OCI-LY3 (cell line): ENCODE results near the gene MYLK4.

Experiments used
- H2AFZ ChIP-seq: fragments of 200-600, 300-600 bp; shearing (Covaris generic); 2 replicates; pipeline ENCODE4 v1.6.0; 2014; ENCODE audit warnings: antibody characterized with exemption, low read depth, low read length
- H3K27ac ChIP-seq: fragments of 200-600, 300-600 bp; sonication (generic); 2 replicates; pipeline ENCODE4 v1.5.1; 2014; ENCODE audit warnings: mild to moderate bottlenecking, low read length, moderate library complexity, mixed read lengths
- H3K27me3 ChIP-seq: fragments of 200-600, 300-600 bp; sonication (generic); 2 replicates; pipeline ENCODE4 v1.6.1; 2014; ENCODE audit warnings: low read depth, low read length, mixed read lengths
- H3K36me3 ChIP-seq: fragments of 200-600, 300-600 bp; sonication (generic); replicated peaks from 2 replicates; pipeline ENCODE3; 2014; ENCODE audit warnings: low read depth, low read length, mixed read lengths
- H3K4me1 ChIP-seq: fragments of 300-600, 200-600 bp; sonication (generic); 2 replicates; pipeline ENCODE4 v1.6.1; 2014; ENCODE audit warnings: low read length, mixed read lengths
- H3K4me2 ChIP-seq: fragments of 200-600, 300-600 bp; sonication (generic); 2 replicates; pipeline ENCODE4 v1.6.1; 2014; ENCODE audit warnings: low read length, mixed read lengths
- H3K4me3 ChIP-seq: fragments of 300-600, 200-600 bp; sonication (generic); 2 replicates; pipeline ENCODE4 v1.5.1; 2014; ENCODE audit warnings: antibody characterized with exemption, mild to moderate bottlenecking, low read length, moderate library complexity
- H3K79me2 ChIP-seq: fragments of 300-600, 200-600 bp; shearing (Covaris generic); 2 replicates; pipeline ENCODE4 v1.6.1; 2014; ENCODE audit warnings: mild to moderate bottlenecking, low read length, mixed read lengths
- H3K9ac ChIP-seq: fragments of 300-600, 200-600 bp; shearing (Covaris generic); 2 replicates; pipeline ENCODE4 v1.6.0; 2014; ENCODE audit warnings: mild to moderate bottlenecking, low read length, moderate library complexity
- H3K9me3 ChIP-seq: fragments of 200-600, 300-600 bp; shearing (Covaris generic); 2 replicates; pipeline ENCODE4 v1.6.1; 2014; ENCODE audit warnings: low read length, mixed read lengths; ENCODE audit not compliant: insufficient read depth
- H4K20me1 ChIP-seq: fragments of 200-600, 300-600 bp; sonication (generic); 2 replicates; pipeline ENCODE4 v1.6.1; 2016; ENCODE audit warnings: low read length, mixed read lengths; ENCODE audit not compliant: insufficient read depth
- EZH2phosphoT487 ChIP-seq: fragments of 200-600 bp; shearing (Covaris generic); IDR thresholded peaks from 2 replicates; pipeline ENCODE4 v1.6.1; 2018; ENCODE audit warnings: antibody characterized with exemption, mixed run types, low read depth
- TF ChIP-seq, protein P1 (sequence below): fragments of 200-600, 300-600 bp; sonication (generic); IDR thresholded peaks from 2 replicates; pipeline ENCODE4 v1.5.1; 2014; ENCODE audit warnings: antibody characterized with exemption, low read length, low read depth

MYLK4 gene

DNA sequence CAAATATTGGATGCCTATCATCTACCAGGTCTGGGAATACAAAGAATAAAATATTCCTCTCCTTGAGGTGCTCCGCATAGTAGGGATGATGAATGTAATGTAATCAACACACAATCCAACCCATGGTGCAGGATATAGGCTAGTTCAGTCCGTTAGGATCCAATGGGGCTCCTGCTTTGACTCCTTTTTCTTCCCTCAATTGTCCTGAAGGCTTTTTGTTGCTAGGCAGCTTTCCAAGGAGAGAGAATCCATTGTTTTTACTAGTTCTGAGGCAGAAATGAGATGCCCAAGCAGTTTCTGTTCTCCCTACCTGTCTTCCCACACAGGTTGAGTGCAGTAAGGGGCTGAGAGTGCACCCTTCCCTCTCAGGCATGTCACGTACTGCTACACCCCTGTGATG, 26.5 kb upstream of the MYLK4 start:
- H3K4me1 ChIP-seq = no peaks in the 10 kb centered on the region

DNA sequence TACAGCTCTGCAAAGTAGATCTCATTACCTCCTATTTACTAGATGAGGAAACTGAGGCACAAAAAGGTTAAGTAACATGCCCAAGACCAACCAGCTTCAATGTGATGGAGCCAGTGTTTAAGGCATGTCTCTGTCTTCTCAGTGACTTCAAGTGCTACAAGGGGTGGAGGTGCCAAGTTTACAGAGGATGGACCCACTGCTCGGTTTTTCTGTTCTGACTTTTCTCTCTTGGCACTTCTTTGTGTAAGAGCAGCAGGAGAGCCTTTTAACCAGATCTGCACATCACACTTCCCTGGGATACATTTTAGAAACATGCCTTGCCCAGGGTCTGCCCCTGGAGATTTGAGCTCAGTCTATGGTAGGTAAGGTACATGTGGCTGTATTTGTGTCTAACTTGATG, 24.3 kb upstream of the MYLK4 start:
- Histone ChIP-seq H3K36me3 (peaks cover 22% of the 10 kb centered on the region), H4K20me1 (peaks cover 36% of the 10 kb centered on the region), H3K4me1 (no peaks in the 10 kb centered on the region)

More for the DNA sequence above, 26.5 kb upstream of the MYLK4 start:
- Histone ChIP-seq H3K9me3 (no peaks in the 10 kb centered on the region), H3K27ac (no peak overlapping the region), H3K27me3 (no peaks in the 10 kb centered on the region), H3K9ac (no peak overlapping the region), H3K4me3 (no peak overlapping the region), H3K36me3 (peaks cover 17% of the 10 kb centered on the region), H3K4me2 (no peak overlapping the region), H2AFZ (no peak overlapping the region), H4K20me1 (peaks cover 24% of the 10 kb centered on the region), H3K79me2 (peaks cover 77% of the 10 kb centered on the region)
- TF ChIP-seq, protein P1, sequence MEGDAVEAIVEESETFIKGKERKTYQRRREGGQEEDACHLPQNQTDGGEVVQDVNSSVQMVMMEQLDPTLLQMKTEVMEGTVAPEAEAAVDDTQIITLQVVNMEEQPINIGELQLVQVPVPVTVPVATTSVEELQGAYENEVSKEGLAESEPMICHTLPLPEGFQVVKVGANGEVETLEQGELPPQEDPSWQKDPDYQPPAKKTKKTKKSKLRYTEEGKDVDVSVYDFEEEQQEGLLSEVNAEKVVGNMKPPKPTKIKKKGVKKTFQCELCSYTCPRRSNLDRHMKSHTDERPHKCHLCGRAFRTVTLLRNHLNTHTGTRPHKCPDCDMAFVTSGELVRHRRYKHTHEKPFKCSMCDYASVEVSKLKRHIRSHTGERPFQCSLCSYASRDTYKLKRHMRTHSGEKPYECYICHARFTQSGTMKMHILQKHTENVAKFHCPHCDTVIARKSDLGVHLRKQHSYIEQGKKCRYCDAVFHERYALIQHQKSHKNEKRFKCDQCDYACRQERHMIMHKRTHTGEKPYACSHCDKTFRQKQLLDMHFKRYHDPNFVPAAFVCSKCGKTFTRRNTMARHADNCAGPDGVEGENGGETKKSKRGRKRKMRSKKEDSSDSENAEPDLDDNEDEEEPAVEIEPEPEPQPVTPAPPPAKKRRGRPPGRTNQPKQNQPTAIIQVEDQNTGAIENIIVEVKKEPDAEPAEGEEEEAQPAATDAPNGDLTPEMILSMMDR = no peak
- no peak for TF ChIP-seq EZH2phosphoT487

DNA sequence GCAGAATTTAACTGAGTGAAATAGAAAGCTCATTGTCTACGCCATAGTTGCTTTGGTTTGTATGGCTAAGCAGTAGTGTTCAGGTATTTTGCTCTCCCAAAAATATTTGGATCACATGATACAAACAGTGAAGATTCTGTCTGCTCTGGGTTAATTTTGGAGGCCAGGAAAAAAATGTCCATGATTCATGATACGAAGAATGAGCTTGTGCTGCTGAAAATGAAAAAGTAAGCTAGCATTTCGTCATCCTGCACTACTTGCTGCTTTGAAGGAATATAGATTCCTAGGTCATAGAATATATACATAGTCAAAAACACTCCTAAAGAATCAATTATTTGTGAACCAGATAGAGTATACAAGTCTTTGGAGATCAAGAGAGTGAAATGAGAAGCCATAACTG, 22.7 kb upstream of the MYLK4 start:
- H3K4me1 ChIP-seq = peaks cover 4% of the 10 kb centered on the region
- H3K79me2 ChIP-seq = peaks cover 97% of the 10 kb centered on the region
- no peak overlapping the region for H3K4me3 ChIP-seq
- TF ChIP-seq EZH2phosphoT487 = no peak
- TF ChIP-seq, protein P1 = no peak
- H3K4me2 ChIP-seq = no peak overlapping the region
- no peaks in the 10 kb centered on the region for H3K27me3 ChIP-seq
- no peak overlapping the region for H3K27ac ChIP-seq
- no peaks in the 10 kb centered on the region for H3K9me3 ChIP-seq
- H2AFZ ChIP-seq = no peak overlapping the region
- no peak overlapping the region for H3K9ac ChIP-seq
- H3K36me3 ChIP-seq = peaks cover 26% of the 10 kb centered on the region
- H4K20me1 ChIP-seq = peaks cover 41% of the 10 kb centered on the region

More for the DNA sequence above, 24.3 kb upstream of the MYLK4 start:
- H3K9ac ChIP-seq = no peak overlapping the region
- no peak for TF ChIP-seq EZH2phosphoT487
- TF ChIP-seq, protein P1 = no peak
- H3K4me2 ChIP-seq = no peak overlapping the region
- H3K27ac ChIP-seq = no peak overlapping the region
- no peak overlapping the region for H3K4me3 ChIP-seq
- no peak overlapping the region for H2AFZ ChIP-seq
- H3K79me2 ChIP-seq = peaks cover 94% of the 10 kb centered on the region
- H3K27me3 ChIP-seq = no peaks in the 10 kb centered on the region
- no peaks in the 10 kb centered on the region for H3K9me3 ChIP-seq

DNA sequence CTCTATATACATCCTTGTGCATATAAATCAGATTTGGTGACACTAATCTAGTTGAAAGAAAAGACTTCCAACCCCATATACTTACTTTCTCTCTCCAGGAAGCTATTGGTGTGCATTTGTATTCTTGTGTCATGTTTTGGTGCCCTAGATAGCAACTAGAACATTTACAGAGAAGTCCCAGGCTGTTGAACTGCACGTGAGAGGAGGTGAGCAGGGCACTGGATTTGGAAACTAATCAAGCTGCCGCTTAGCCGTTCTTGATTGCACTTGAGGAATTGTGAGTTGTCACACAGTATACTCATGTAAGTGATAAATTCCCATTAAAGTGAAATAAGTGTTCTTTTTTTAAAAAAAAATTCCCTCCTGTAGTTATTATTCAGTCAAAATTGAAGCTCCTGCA, 22.1 kb upstream of the MYLK4 start:
- H2AFZ ChIP-seq = no peak overlapping the region
- TF ChIP-seq, protein P1 = no peak
- no peak for TF ChIP-seq EZH2phosphoT487
- H3K4me3 ChIP-seq = no peak overlapping the region
- H3K4me2 ChIP-seq = no peak overlapping the region
- peaks cover 10% of the 10 kb centered on the region for H3K4me1 ChIP-seq
- H4K20me1 ChIP-seq = peaks cover 47% of the 10 kb centered on the region
- H3K9ac ChIP-seq = no peak overlapping the region
- no peak overlapping the region for H3K27ac ChIP-seq
- no peaks in the 10 kb centered on the region for H3K27me3 ChIP-seq
- peaks cover 97% of the 10 kb centered on the region for H3K79me2 ChIP-seq
- H3K36me3 ChIP-seq = peaks cover 32% of the 10 kb centered on the region
- H3K9me3 ChIP-seq = no peaks in the 10 kb centered on the region
